B cell (primary cell): ENCODE results near the gene PINLYP. TPM values are rescaled to one million over a fixed set of nuclear protein-coding genes. Genes with fewer than 3 reads are reported as not detected.

Experiments
- ATAC-seq: fragments of 200-7000 bp; cut with Tn5 transposase; one replicate; pipeline ENCODE4 v1.10.0; 2021; ENCODE audit warnings: low read depth, mild to moderate bottlenecking, moderate number of reproducible peaks, moderate library complexity
- CTCF ChIA-PET: fragments of 350-600 bp; sonication (Branson Sonifier 250); formaldehyde crosslinking; loops from one replicate; lab custom pipeline; 2021; ENCODE audit warnings: antibody characterized with exemption, inconsistent platforms; lab: Charles Lee
- POLR2A ChIA-PET: fragments of 350-600 bp; sonication (Branson Sonifier 250); formaldehyde crosslinking; loops from one replicate; lab custom pipeline; 2021; ENCODE audit warnings: antibody characterized with exemption; lab: Charles Lee
- DNase-seq: peaks from one replicate; pipeline ENCODE4 v3.0.0; 2013
- H2AFZ ChIP-seq: 2 replicates; pipeline ENCODE4 v1.6.1; 2012; ENCODE audit warnings: mild to moderate bottlenecking, low read depth, low read length; ENCODE audit not compliant: insufficient read depth, poor library complexity, severe bottlenecking
- H3K27ac ChIP-seq, 2 donors: 1 replicate in 1 of 2; 2 replicates in 1 of 2; pipeline ENCODE4 v1.5.1; 2012 to 2013; ENCODE audit warnings: low read length in 2 of 2, mild to moderate bottlenecking in 2 of 2, moderate library complexity in 1 of 2
- H3K27me3 ChIP-seq, 4 experiments: fragments of 200-600 bp in 1 of 4; sonication (generic) in 1 of 4; replicated peaks in 1 of 4; 1 replicate in 2 of 4; 2 replicates in 2 of 4; pipeline versions ENCODE4 v1.6.1 to v1.7.0; 2013 to 2016; ENCODE audit warnings: low read length in 3 of 4, mild to moderate bottlenecking in 2 of 4, mixed read lengths in 1 of 4, moderate library complexity in 1 of 4; ENCODE audit not compliant: insufficient read depth in 4 of 4, control insufficient read depth in 3 of 4; ENCODE audit errors: control extremely low read depth in 1 of 4
- H3K36me3 ChIP-seq, 2 experiments: replicated peaks in 1 of 2; 1 replicate in 1 of 2; 2 replicates in 1 of 2; pipeline versions ENCODE4 v1.6.1 to v1.7.1; 2013; ENCODE audit warnings: low read length in 1 of 2; ENCODE audit not compliant: insufficient read depth in 2 of 2, control insufficient read depth in 1 of 2; ENCODE audit errors: control extremely low read depth in 1 of 2, extremely low read depth in 1 of 2
- H3K4me1 ChIP-seq, 2 donors: fragments of 200-600 bp in 1 of 2; sonication (generic) in 1 of 2; 1 replicate in 1 of 2; 2 replicates in 1 of 2; pipeline versions ENCODE4 v1.5.1 to v1.6.1; 2013 to 2017; ENCODE audit warnings: low read length in 2 of 2; ENCODE audit not compliant: control insufficient read depth in 2 of 2, insufficient read depth in 2 of 2
- H3K4me2 ChIP-seq: replicated peaks from 2 replicates; pipeline ENCODE3; 2012; ENCODE audit warnings: mild to moderate bottlenecking, low read depth, low read length; ENCODE audit not compliant: poor library complexity, severe bottlenecking
- H3K4me3 ChIP-seq, 5 experiments: fragments of 200-600 bp in 1 of 5; sonication (generic) in 1 of 5; 1 replicate in 3 of 5; 2 replicates in 2 of 5; pipeline versions ENCODE4 v1.5.1 to v1.7.0; 2011 to 2016; ENCODE audit warnings: low read length in 4 of 5, mild to moderate bottlenecking in 4 of 5, low read depth in 2 of 5, control low read depth in 1 of 5, moderate library complexity in 1 of 5; ENCODE audit not compliant: insufficient read depth in 1 of 5; ENCODE audit errors: control extremely low read depth in 1 of 5, extremely low read depth in 1 of 5
- H3K79me2 ChIP-seq: fragments of 200-600 bp; sonication (generic); one replicate; pipeline ENCODE4 v1.6.0; 2016; ENCODE audit warnings: low read length; ENCODE audit not compliant: control insufficient read depth, insufficient read depth
- H3K9ac ChIP-seq: fragments of 200-600 bp; sonication (generic); 2 replicates; pipeline ENCODE4 v1.6.1; 2017; ENCODE audit warnings: mild to moderate bottlenecking, low read length, moderate library complexity
- H3K9me3 ChIP-seq, 3 donors: one replicate each; pipeline versions ENCODE4 v1.6.1 to v1.7.1; 2013; ENCODE audit warnings: low read length in 2 of 3; ENCODE audit not compliant: control insufficient read depth in 2 of 3, insufficient read depth in 1 of 3; ENCODE audit errors: control extremely low read depth in 1 of 3
- H4K20me1 ChIP-seq: 2 replicates; pipeline ENCODE4 v1.6.0; 2012; ENCODE audit warnings: mild to moderate bottlenecking, low read length; ENCODE audit not compliant: insufficient read depth, control insufficient read depth, poor library complexity, severe bottlenecking
- H3K27ac Mint-ChIP-seq: one replicate; pipeline ENCODE4 v1.8.0; 2021; ENCODE audit warnings: mixed read lengths
- H3K27me3 Mint-ChIP-seq: one replicate; pipeline ENCODE4 v1.8.0; 2021; ENCODE audit warnings: mixed read lengths
- H3K4me1 Mint-ChIP-seq: one replicate; pipeline ENCODE4 v1.8.0; 2021; ENCODE audit warnings: mixed read lengths
- H3K4me3 Mint-ChIP-seq: one replicate; pipeline ENCODE4 v1.8.0; 2021; ENCODE audit warnings: mixed read lengths
- H3K9me3 Mint-ChIP-seq: one replicate; pipeline ENCODE4 v1.8.0; 2022; ENCODE audit warnings: mixed read lengths; ENCODE audit not compliant: insufficient read depth
- CTCF ChIP-seq: fragments of 200-600 bp; IDR thresholded peaks from one replicate; pipeline ENCODE4 v1.8.0; 2022; ENCODE audit warnings: antibody characterized with exemption, mild to moderate bottlenecking
- EZH2 ChIP-seq: IDR thresholded peaks from 2 replicates; pipeline ENCODE4 v1.6.1; 2012; ENCODE audit warnings: borderline replicate concordance, low read depth, mild to moderate bottlenecking, moderate library complexity, low read length; ENCODE audit not compliant: insufficient read depth, poor library complexity, severe bottlenecking
- WGBS: methylation state at CpG from one replicate; pipeline ENCODE4 v1.1.5; 2013; ENCODE audit warnings: missing lambda C conversion rate; ENCODE audit not compliant: insufficient coverage; 5-methylcytosine and 5-hydroxymethylcytosine counted together
- intact Hi-C: fragments of 100-400 bp; cut with micrococcal nuclease; formaldehyde crosslinking; loops from one replicate; pipeline ENCODE4 v1.10.0; 2022
- polyA plus RNA-seq: library from polyadenylated mRNA; depleted of rRNA; stranded (reverse); fragments of >200 nt; gene quantifications from 2 replicates; pipeline ENCODE4 v1.2.3, GENCODE V29; 2012
- total RNA-seq, 2 donors: library from RNA; stranded (reverse); fragments of 120-200 nt in 1 of 2; gene quantifications; 1 replicate in 1 of 2; 2 replicates in 1 of 2; pipeline versions ENCODE4 v1.2.3 to v1.2.4, GENCODE V29; 2013 to 2022

The PINLYP gene
- total and polyA plus RNA-seq, 2 donors (not counting 1 experiment from before 2014, with no cell fraction given), result 2.0 to 2.9 TPM

GRCh38 chr19:43533546-43534304 is 41.9 kb upstream of the PINLYP start:
- CTCF ChIA-PET, result interaction anchor here (1.0 to 7.5 kb wide), 13 partner anchors 9 to 276 kb away, joined by 3 to 74 read pairs (median 4); partner anchors contain the start of genes IRGQ and ZNF576
- H3K27ac Mint-ChIP-seq, result peak overlapping the region; percentile 96
- Histone ChIP-seq H3K27me3 (no peaks in the 10 kb centered on the region), H3K9me3 (peaks cover 0 to 10% (median 0%) of the 10 kb centered on the region in 3 donors), H3K36me3 (peaks cover 0 to 6% of the 10 kb centered on the region in 2 experiments), H3K27ac (peak overlapping the region; percentile 25 to 67), H3K4me3 (peak overlapping the region; percentile 71 to 94 (median 76)), H3K9ac (peak overlapping the region; percentile 77), H3K4me2 (peak overlapping the region; percentile 93), H3K4me1 (peaks cover 5 to 28% of the 10 kb centered on the region in 2 donors), H4K20me1 (no peaks in the 10 kb centered on the region), H2AFZ (peak overlapping the region; percentile 82), H3K79me2 (no peaks in the 10 kb centered on the region)
- no peak for TF ChIP-seq EZH2
- no peak for TF ChIP-seq CTCF
- WGBS, result 2% methylated on average over 41 of the region's 41 CpGs
- intact Hi-C loops, result loop anchor here (1.0 to 2.0 kb wide), 8 partner anchors 29 to 247 kb away; partner anchors contain the start of genes IRGQ, KCNN4, PHLDB3 and PINLYP
- ATAC-seq, result peak; percentile 75
- peaks cover 5% of the 10 kb centered on the region for H3K9me3 Mint-ChIP-seq
- H3K4me1 Mint-ChIP-seq, result peaks cover 25% of the 10 kb centered on the region
- no peaks in the 10 kb centered on the region for H3K27me3 Mint-ChIP-seq
- POLR2A ChIA-PET, result interaction anchor here (0.5 to 2.7 kb wide), 9 partner anchors 14 to 135 kb away, joined by 3 to 12 read pairs (median 7); partner anchors contain the start of genes PHLDB3, PINLYP, XRCC1 and ZNF428
- peak; percentile 98 for DNase-seq
- peak overlapping the region; percentile 91 for H3K4me3 Mint-ChIP-seq
